ENCODE data around the gene MACROD1.

MACROD1 gene

DNA sequence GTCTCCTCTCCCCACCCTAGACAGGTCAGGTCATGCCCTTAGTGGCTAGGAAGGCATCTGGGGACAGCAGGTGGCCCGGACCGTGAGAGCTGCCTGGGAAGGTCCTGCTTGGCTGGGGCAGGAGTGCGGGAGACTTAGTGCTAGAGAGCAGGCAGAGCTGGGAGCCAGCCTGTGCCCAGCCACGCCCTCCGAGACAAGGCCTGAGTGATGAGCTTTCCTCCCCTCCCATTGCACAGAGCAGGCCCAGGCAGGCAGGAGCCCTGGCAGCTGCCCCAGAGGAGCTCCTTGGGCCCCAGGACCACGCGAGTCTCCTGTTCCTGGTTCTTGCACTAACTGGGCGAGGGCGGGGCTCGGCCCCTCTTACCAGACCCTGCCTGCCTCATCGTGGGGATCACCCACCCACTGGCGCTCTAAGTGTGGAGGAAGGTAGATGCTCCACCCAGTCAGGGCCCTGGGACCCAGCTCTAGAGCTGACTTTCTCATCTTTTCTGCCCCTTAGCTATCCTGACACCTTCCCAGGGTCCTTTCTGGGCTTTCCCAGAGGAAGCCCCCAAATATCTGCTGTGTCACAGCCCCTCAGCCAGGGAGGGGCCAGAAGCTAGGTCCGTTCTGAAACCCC is 44.9 kb downstream of the MACROD1 start:
- Histone ChIP-seq H3K9me3 (ENCODE audit: insufficient read depth, low read length) (no peaks in the 10 kb centered on the region), H3K9me2 (replicated peaks; ENCODE audit: insufficient read depth, low read length) (no peaks in the 10 kb centered on the region), H3K27me3 (ENCODE audit: low read length) (no peaks in the 10 kb centered on the region), H3K36me3 (ENCODE audit: low read length) (no peaks in the 10 kb centered on the region), H3K27ac (ENCODE audit: low read depth, low read length) (no peak overlapping the region), H4K20me1 (ENCODE audit: low read depth, low read length) (no peaks in the 10 kb centered on the region), H3F3A (ENCODE audit: insufficient read depth) (no peaks in the 10 kb centered on the region), H2AFZ (ENCODE audit: low read depth, low read length, severe bottlenecking) (no peak overlapping the region), H3K4me3 (ENCODE audit: insufficient read depth, low read length, poor library complexity, severe bottlenecking) (no peak overlapping the region), H3K4me2 (ENCODE audit: low read depth, low read length, poor library complexity, severe bottlenecking) (no peak overlapping the region), H3K9ac (ENCODE audit: low read length) (no peak overlapping the region), H3K79me2 (ENCODE audit: insufficient read depth, low read length) (no peaks in the 10 kb centered on the region)
- no peak for TF ChIP-seq EZH2phosphoT487 (conservative IDR thresholded peaks at IDR 0.05; ENCODE audit: low read length)
- TF ChIP-seq, protein P1, sequence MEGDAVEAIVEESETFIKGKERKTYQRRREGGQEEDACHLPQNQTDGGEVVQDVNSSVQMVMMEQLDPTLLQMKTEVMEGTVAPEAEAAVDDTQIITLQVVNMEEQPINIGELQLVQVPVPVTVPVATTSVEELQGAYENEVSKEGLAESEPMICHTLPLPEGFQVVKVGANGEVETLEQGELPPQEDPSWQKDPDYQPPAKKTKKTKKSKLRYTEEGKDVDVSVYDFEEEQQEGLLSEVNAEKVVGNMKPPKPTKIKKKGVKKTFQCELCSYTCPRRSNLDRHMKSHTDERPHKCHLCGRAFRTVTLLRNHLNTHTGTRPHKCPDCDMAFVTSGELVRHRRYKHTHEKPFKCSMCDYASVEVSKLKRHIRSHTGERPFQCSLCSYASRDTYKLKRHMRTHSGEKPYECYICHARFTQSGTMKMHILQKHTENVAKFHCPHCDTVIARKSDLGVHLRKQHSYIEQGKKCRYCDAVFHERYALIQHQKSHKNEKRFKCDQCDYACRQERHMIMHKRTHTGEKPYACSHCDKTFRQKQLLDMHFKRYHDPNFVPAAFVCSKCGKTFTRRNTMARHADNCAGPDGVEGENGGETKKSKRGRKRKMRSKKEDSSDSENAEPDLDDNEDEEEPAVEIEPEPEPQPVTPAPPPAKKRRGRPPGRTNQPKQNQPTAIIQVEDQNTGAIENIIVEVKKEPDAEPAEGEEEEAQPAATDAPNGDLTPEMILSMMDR (IDR thresholded peaks at IDR 0.05; ENCODE audit: insufficient read depth, low read length, poor library complexity, severe bottlenecking), result no peak

- no peak for TF ChIP-seq EZH2phosphoT487 (conservative IDR thresholded peaks at IDR 0.05; ENCODE audit: low read length)
- TF ChIP-seq, protein P1 (IDR thresholded peaks at IDR 0.05; ENCODE audit: insufficient read depth, low read length, poor library complexity, severe bottlenecking), result no peak
- Histone ChIP-seq H3K9me2 (replicated peaks; ENCODE audit: insufficient read depth, low read length) (no peaks in the 10 kb centered on the region), H2AFZ (ENCODE audit: low read depth, low read length, severe bottlenecking) (no peak overlapping the region), H3K4me3 (ENCODE audit: insufficient read depth, low read length, poor library complexity, severe bottlenecking) (no peak overlapping the region), H3K9me3 (ENCODE audit: insufficient read depth, low read length) (no peaks in the 10 kb centered on the region), H3K4me2 (ENCODE audit: low read depth, low read length, poor library complexity, severe bottlenecking) (no peak overlapping the region), H3F3A (ENCODE audit: insufficient read depth) (no peaks in the 10 kb centered on the region), H3K27me3 (ENCODE audit: low read length) (no peaks in the 10 kb centered on the region), H3K79me2 (ENCODE audit: insufficient read depth, low read length) (no peaks in the 10 kb centered on the region), H3K9ac (ENCODE audit: low read length) (no peak overlapping the region), H4K20me1 (ENCODE audit: low read depth, low read length) (no peaks in the 10 kb centered on the region), H3K36me3 (ENCODE audit: low read length) (no peaks in the 10 kb centered on the region), H3K27ac (ENCODE audit: low read depth, low read length) (no peak overlapping the region)
Observed at GRCh38 chr11:64119700-64120099, 46.2 kb downstream of the MACROD1 start.

DNA sequence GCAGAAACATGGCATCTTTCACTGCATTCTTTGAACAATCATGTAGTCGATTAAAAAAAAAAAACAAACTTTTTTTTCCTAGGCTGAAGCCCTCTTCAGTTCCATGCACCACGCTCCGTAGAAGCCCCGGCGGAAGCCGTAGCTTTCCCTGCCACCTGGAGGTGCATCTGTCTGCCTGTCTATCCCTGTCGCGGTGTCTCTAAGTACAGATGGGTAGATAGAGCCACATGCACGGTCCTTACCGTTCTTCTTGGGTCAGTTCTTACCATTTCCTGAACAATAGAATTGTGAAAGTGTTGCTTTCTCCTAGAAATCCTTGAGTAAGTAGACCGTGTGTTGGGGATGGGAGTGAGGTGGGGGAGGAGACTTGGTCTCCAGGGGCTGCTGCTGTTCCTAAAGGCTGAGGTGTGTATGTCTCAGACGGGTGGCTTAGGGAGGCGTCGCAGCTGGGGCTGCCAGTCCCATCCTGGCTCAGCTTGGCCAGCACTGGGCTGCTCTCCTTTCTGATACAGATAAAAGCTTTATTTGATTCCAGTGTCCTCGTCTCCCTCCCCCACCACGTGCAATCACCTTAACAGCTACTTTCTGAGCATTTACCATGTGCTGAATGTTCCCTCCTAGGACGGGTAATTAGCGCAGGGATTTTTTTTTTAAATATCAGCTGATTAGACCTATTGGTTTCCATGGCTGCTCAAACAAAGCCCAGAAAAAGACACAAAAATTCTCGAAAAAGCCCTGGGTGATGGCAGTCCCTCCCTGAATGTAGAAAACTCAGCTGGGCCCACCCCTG is 46.8 kb downstream of the MACROD1 start:
- H3K9me2 ChIP-seq (replicated peaks; ENCODE audit: insufficient read depth, low read length), result no peaks in the 10 kb centered on the region
- H3K9me3 ChIP-seq (ENCODE audit: insufficient read depth, low read length), result no peaks in the 10 kb centered on the region
- no peak overlapping the region for H3K9ac ChIP-seq (ENCODE audit: low read length)
- H3K4me3 ChIP-seq (ENCODE audit: insufficient read depth, low read length, poor library complexity, severe bottlenecking), result no peak overlapping the region
- no peaks in the 10 kb centered on the region for H3K36me3 ChIP-seq (ENCODE audit: low read length)
- H4K20me1 ChIP-seq (ENCODE audit: low read depth, low read length), result no peaks in the 10 kb centered on the region
- no peaks in the 10 kb centered on the region for H3K79me2 ChIP-seq (ENCODE audit: insufficient read depth, low read length)
- no peaks in the 10 kb centered on the region for H3K27me3 ChIP-seq (ENCODE audit: low read length)
- no peaks in the 10 kb centered on the region for H3F3A ChIP-seq (ENCODE audit: insufficient read depth)
- TF ChIP-seq EZH2phosphoT487 (conservative IDR thresholded peaks at IDR 0.05; ENCODE audit: low read length), result no peak
- TF ChIP-seq, protein P1 (IDR thresholded peaks at IDR 0.05; ENCODE audit: insufficient read depth, low read length, poor library complexity, severe bottlenecking), result no peak
- H3K27ac ChIP-seq (ENCODE audit: low read depth, low read length), result no peak overlapping the region
- H2AFZ ChIP-seq (ENCODE audit: low read depth, low read length, severe bottlenecking), result no peak overlapping the region
- H3K4me2 ChIP-seq (ENCODE audit: low read depth, low read length, poor library complexity, severe bottlenecking), result no peak overlapping the region
